ENCODE data around the gene FHIP1A. TPM values are rescaled to one million over a fixed set of nuclear protein-coding genes. Genes with fewer than 3 reads are reported as not detected.

The FHIP1A gene
- total RNA-seq, 3 donors from 2014 or later (not counting 1 experiment from before 2014, with no cell fraction given) = 0.49 to 3.0 TPM; not detected in 1

- no peaks in the 10 kb centered on the region for H3K4me1 Mint-ChIP-seq
- no peaks in the 10 kb centered on the region for H3K36me3 Mint-ChIP-seq
- no peaks in the 10 kb centered on the region for H3K27me3 ChIP-seq (ENCODE audit: control insufficient read depth, insufficient read depth, low read length)
- peaks cover 4 to 15% of the 10 kb centered on the region in 2 donors for H3K27me3 Mint-ChIP-seq (ENCODE audit: low read depth in 2 of 2)
- intact Hi-C loops (cut with micrococcal nuclease) = no loop called here
- H3K4me3 ChIP-seq (ENCODE audit: low read length) = no peak overlapping the region
- H3K4me1 ChIP-seq (ENCODE audit: control insufficient read depth, insufficient read depth, low read length) = no peaks in the 10 kb centered on the region
- no peak for DNase-seq
- no peak for ATAC-seq
- H3K4me3 Mint-ChIP-seq = no peak overlapping the region
- WGBS (ENCODE audit: insufficient coverage) = 92% methylated on average over 1 of the region's 1 CpG
- no peaks in the 10 kb centered on the region for H3K9me3 ChIP-seq (ENCODE audit: control insufficient read depth, insufficient read depth, low read length)
- no peak for TF ChIP-seq CTCF (IDR thresholded peaks at IDR 0.05)
- H3K27ac ChIP-seq (ENCODE audit: low read length) = no peak overlapping the region
- no peak overlapping the region for H3K27ac Mint-ChIP-seq
- H3K9me3 Mint-ChIP-seq = peaks cover 0 to 2% of the 10 kb centered on the region in 2 donors
- no peaks in the 10 kb centered on the region for H3K36me3 ChIP-seq (ENCODE audit: control insufficient read depth, insufficient read depth, low read length)
Observed at GRCh38 chr4:151458148-151458547, 49.2 kb downstream of the FHIP1A start.

Other genes starting within 250 kb of the FHIP1A start
- gene PRSS48, start 132.0 kb upstream of the FHIP1A start, total RNA-seq = not detected
- under 1 TPM in 1 of 3 donors, not detected in 2; 0.13 TPM for gene SH3D19, start 83.6 kb upstream of the FHIP1A start, total RNA-seq